Measurements from ENCODE around the gene EDIL3.
"Not testable (repeated sequence)": the region's sequence is repeated elsewhere in the genome, so short reads cannot be mapped to it uniquely, and the experiment has no call there.

The EDIL3 gene

DNA sequence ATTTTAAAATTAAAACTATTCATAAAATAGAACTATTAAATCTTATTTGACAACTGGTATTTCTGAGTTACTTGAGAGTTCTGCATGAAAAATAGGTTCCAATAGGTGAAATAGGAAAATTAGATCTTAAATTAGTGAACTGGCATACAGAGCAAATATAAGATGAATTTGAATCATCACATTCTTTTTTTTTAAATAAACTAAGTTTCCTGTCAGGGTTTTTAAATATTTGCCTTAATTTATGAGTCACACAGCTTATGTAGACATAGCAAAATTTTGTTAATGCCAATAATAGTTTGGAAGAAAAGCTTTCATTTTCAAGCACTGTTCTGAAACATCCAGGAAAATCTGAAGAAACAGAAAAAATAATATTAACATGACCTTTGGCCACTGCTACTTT, 352.4 kb downstream of the EDIL3 start:
- FAIRE-seq: no peak

- FAIRE-seq: no peak
Observed at GRCh38 chr5:84028093-84028492, 356.6 kb downstream of the EDIL3 start.

DNA sequence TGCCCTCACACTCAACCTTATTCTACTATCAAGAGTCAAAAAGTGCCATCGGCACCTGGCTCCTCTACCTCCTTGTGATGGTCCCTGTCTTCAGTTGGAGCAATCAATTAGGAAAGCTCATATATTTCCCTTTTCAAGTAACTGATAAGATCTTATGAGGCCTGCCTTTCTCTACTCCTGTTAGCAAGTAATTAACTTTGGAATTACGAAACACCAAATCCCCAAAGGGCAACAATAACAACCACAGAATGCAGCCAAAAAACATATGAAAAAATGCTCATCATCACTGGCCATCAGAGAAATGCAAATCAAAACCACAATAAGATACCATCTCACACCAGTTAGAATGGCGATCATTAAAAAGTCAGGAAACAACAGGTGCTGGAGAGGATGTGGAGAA, 366.2 kb downstream of the EDIL3 start:
- FAIRE-seq: not testable (repeated sequence)

GRCh38 chr5:84017523-84018172, 367.0 kb downstream of the EDIL3 start:
- FAIRE-seq: no peak

DNA sequence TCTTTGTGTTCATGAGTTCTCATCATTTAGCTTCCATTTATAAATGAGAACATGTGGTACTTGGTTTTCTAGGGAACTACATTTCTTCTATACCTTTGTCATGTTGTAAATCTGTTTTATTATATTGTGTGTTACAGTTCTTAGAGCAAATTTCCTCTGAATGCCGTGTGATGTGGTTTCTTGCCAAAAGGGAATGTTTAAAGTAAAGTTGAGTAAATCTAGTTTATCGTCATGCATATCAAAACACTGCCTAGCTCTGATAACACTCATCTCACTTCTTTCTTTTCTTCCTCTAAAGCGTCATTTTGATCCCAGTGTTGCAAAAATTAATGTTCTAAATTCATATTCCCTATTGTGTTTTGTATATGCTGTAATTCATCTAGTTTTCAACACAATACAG, 368.6 kb downstream of the EDIL3 start:
- FAIRE-seq: no peak

DNA sequence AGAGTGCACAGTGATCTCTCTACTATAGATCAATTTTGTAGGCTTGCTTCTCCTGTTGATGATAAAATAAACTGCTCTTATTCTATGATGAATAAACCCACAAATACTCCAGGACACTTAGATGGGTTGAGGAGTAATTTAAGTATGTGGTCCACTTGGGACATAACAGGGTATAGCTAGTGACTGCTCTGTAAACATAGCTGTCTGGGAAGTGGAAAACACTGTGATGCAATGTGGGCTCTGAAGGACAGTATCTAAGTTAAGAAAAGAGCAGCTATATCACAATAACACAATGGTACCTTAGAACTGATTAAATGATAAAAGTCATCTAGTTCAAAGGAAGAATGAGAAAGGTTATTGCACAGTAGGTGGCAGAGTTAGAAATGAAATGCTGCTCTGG, 369.7 kb downstream of the EDIL3 start:
- no peak for FAIRE-seq

DNA sequence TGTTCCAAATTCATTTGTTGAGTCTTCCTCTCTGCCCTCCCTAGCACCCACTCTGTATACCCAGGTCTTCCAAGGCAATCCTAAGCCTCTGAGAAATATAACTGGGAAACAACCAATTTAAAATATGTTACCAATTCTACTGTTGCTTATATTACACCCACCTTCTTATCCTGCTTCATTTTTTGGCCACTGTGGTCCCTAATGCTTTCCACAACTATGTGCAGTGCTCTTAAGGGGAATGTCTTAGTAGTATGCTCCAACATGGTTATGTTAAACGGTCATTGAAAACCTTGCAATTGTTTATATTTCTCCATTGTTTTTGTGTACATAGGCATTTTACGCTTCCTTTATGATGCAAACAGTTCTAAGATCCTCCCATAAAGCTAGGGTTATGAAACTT, 390.9 kb downstream of the EDIL3 start:
- FAIRE-seq: no peak

DNA sequence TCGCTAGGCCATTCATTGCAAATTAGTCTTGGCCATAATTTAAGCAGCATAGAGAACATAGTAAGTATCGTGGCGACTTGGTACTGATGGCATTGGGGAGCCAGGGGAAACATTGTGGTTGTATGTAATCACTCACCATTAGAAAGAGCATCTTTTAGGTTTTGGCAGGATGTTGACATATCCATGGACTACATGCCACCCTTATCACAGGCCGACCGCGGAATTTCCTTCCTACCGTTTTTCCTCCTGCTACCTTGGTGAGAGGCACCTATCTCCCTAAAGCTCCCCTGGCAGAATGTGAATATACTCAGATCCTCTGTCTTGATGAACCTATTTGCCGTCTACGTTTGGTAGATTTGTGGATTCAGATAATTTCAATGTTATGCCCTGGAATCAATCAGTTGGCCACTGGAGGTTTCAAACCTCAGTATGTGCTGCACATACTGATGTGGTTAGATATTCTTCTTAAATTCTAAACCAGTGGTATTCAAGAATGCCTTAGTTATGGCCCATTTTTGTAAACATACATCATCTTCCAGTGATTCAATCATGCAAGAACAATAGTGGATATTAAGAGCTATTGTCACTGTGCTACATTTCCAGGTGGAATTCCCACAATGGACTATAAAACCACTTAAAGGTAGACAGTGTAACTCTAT, 393.0 kb downstream of the EDIL3 start:
- no peak for FAIRE-seq

DNA sequence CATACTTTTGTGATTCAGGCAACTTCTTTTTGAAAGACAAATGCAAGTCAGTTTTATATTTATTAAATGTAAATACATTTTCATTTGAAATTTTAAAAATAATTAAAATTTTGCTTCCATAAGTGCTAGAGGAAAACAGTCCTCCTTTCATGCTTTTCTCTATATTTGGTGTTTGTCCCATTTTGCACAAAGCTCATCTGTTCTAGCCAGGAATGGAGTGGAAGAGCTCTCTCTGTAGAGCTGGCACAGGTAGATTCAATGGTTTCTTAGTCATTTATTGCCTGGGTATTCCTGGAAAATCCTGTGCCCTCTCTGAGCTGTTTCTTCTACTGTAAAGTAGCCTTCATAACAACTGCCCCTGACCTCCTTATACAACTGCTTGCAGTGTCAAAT, 396.4 kb downstream of the EDIL3 start:
- no peak for FAIRE-seq

- no peak for FAIRE-seq
Observed at GRCh38 chr5:83987513-83988292, 397.0 kb downstream of the EDIL3 start.

DNA sequence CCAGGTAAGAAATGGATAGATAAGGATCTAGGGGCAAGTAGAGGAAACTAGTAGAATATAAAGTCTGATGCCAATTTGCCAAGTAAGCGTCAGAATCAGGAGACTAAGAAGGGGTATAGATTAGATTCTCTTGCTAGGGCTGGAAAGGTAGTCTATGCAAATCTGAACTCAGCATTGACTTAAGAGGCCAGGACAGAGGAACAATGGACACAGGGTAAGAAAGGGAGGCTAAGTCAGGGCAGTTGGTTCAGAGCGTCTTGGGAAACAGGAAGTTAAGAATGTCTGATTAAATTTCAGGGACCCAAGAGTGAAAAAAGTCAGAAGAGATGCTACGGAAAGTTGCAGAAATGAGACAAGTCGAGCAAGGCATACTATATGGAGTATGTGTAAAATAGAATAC, 400.8 kb downstream of the EDIL3 start:
- no peak for FAIRE-seq

DNA sequence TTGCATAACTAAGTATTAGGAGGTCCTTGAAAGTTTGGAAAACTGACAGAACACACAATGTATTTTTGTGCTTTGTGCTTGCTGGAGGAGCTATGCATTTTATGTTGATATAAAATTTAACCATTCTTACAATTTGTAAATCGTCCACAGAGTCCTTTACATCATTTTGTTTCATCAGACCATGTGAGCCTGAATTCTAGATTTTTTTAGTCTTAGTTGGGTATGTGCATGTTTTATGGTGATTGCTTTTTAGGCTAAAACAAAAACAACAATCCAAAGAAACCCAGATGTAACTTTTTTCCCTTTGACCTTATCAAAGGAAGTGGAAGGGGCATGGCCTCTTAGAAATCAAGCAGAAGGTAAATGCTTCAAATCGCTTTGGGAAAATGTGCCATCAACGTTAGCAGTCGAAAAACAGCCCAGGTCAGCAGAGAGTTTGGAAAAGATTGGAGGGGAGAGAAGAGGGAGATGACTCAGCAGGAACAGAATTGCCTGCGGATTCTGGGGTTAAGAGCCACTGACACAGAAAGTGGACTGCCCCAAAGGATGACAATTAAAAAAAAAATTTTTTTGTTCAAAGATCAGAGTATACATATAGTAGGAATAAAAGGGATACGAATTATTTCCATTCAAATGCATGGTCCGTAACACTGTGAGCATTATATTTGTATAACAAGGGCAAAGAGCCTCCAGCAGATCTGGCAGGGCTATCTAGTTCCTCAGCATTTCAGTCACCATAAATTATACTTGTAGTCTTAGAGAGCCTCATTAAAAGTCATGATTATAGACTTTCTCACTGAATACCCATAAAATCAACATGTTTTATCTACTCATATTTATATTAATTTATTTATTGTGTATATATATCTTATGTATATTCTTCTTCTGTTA, 410.5 kb downstream of the EDIL3 start:
- FAIRE-seq: no peak

DNA sequence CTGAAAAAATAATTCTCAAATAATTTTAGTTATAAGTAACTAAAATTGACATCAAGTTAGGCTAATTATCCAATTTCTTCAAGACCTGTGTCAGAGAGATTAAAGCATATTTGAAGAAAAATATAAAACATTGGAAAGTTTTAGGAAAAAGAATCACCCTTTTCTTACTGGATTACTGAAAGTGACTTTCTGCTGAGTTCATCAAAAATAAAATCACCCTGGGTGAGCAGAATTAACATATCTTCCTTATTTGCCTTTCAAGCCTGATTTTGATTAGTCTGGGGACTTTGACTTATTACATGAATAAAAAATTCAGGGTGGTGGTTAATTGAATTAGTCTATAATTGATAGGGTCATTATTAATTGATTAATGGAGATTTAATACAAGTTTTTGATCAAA, 411.8 kb downstream of the EDIL3 start:
- no peak for FAIRE-seq

DNA sequence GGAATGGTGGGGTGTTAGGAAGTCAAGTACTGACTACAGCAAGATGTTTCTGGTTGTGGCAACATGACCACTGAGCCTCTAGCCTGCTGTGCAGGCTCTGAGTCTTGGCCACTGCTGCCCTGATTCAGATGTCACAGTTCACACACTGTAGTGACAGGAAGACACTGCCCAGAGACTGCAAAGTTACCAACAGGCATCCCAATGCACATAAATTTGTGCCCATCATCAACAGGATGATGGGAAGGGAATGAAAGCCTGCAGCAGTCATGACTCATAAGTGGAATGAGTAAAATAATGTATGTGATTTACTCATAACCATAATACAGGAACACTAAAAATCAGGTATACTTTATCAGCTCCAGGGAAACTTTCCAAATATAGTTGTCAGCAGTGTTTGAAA, 412.4 kb downstream of the EDIL3 start:
- FAIRE-seq: no peak

DNA sequence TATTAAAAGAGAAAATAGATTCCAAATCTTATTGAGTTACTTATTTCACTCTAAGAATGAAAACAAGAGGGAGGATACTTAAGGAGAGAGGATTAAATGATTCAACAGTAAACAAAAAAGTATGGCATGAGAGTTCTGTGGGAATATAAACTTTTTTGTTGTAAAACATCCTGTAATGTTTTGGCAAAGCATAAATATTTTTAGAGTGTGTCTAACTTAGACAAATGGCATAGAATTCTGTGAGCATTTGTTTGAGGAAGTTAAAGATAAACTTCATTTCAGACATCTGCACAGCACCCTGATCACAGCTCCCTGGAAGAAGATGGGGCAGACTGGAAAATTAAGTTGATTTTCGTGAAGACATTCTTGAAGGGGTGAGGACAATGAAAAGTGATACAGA, 417.3 kb downstream of the EDIL3 start:
- no peak for FAIRE-seq

DNA sequence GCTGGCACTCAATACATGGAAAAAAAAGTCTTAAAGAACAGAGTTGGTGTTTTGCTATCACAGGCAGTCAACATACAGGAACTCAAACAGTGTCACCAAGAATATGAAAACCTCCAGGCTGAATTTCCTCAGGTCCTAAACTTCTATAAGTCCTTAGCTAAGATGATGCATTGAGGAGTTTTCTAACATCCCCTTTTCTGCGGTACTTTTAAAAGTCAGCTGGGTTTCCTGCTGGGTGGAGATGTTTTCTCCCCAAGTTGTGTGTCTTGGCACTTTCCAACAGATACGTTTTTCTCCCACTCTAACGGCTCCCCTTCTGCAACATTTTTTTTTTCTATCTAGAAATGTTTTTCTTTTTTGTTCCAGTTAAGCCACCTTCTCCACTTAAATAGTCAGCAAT, 419.2 kb downstream of the EDIL3 start:
- FAIRE-seq: no peak

- FAIRE-seq: no peak
Observed at GRCh38 chr5:83964271-83964670, 420.4 kb downstream of the EDIL3 start.

GRCh38 chr5:83957188-83957587, 427.5 kb downstream of the EDIL3 start:
- no peak for FAIRE-seq

- no peak for FAIRE-seq
Observed at GRCh38 chr5:83956386-83956785, 428.3 kb downstream of the EDIL3 start.

- FAIRE-seq: no peak
Observed at GRCh38 chr5:83955916-83956315, 428.8 kb downstream of the EDIL3 start.

DNA sequence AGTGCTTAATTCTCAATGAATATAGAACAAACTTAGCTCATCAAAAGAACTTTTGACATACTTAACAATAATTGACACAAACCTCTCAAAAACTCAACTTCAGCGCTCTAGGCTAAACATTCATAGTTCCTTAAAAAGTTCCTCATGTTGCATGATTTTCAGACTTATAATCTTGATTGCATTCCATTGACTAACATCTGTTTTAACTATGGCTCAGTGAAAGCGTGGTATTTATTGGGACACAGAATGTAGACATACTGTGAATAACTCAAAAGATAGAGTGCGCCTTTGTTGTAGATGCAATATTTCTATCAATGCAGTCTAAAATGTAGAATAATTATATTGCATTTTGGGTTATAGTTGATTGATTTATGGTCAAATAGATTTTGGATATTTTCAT, 436.9 kb downstream of the EDIL3 start:
- FAIRE-seq: no peak

GRCh38 chr5:83946516-83946915, 438.2 kb downstream of the EDIL3 start:
- FAIRE-seq: no peak

- no peak for FAIRE-seq
Observed at GRCh38 chr5:83942155-83942554, 442.5 kb downstream of the EDIL3 start.

All from TTC549 (cell line).